Measurements from ENCODE around the gene CSNK2B.

DNA sequence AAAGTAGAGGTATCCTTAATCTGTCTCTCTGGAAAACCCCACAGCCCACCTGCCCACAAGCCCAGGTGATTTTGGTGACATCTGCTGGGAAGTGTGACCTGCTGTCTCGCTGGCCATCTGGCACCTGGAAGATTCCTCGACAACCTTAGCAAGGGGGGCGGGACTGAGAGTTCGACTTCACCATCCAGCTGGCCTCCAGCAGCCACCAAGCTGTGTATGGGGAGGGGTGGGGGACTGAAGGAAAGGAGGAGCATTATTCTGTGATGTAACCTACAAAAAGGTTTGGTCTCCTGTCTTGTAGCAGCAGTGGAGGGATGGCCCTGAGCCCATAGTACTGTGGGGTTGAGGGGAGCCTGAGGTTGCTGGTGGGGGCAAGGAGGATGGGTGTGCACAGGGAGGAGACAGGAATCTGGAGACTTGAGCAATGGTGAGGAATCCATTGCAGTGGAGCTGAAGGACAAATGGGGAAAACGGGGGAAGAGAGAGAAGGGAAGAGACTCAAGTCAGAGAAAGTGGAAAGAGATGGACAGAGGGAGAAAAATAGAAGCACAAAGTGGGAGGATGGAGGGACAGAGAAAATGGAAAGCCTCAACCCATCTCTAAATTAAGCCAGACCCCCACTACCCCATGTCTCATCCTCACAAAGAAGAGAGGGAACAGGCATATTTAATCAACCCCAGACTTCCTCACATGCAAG, 44.8 kb downstream of the CSNK2B start:
- TF ChIP-seq CTCF (conservative IDR thresholded peaks at IDR 0.05) (no peak), ZFX (IDR thresholded peaks at IDR 0.05) (no peak)
